Vagina (tissue), 2 donors: ENCODE measurements around the gene HIVEP2. TPM values are rescaled to one million over a fixed set of nuclear protein-coding genes. Genes with fewer than 3 reads are reported as not detected.

Experiments
- DNase-seq, 2 donors: peaks; one replicate each; pipeline ENCODE4 v3.0.0-alpha.2; 2017; ENCODE audit errors: extremely low spot score in 2 of 2
- H3K27ac ChIP-seq: fragments of 200-600 bp; sonication (generic); one replicate; pipeline ENCODE4 v1.5.1; 2019
- H3K27me3 ChIP-seq: fragments of 200-600 bp; sonication (generic); one replicate; pipeline ENCODE4 v1.5.1; 2019
- H3K36me3 ChIP-seq, 2 donors: fragments of 200-600 bp; sonication (generic); one replicate each; pipeline ENCODE4 v1.5.1; 2017 to 2019
- H3K4me1 ChIP-seq: fragments of 200-600 bp; sonication (generic); one replicate; pipeline ENCODE4 v1.5.1; 2019
- H3K4me3 ChIP-seq, 2 donors: fragments of 200-600 bp; sonication (generic); 1 replicate in 1 of 2; 2 replicates in 1 of 2; pipeline ENCODE4 v1.5.1; 2016 to 2019
- H3K9me3 ChIP-seq: fragments of 200-600 bp; sonication (generic); one replicate; pipeline ENCODE4 v1.5.1; 2019
- POLR2A ChIP-seq, 2 donors: fragments of 450-650 bp; IDR thresholded peaks; one replicate each; pipeline ENCODE4 v1.6.1; 2017; ENCODE audit warnings: antibody characterized with exemption in 2 of 2, mild to moderate bottlenecking in 2 of 2, moderate library complexity in 2 of 2
- POLR2AphosphoS5 ChIP-seq, 2 donors: sonication (generic); formaldehyde crosslinking; IDR thresholded peaks; one replicate each; pipeline ENCODE4 v1.9.0; 2017; ENCODE audit warnings: antibody characterized with exemption in 2 of 2, mild to moderate bottlenecking in 2 of 2, low read depth in 1 of 2; ENCODE audit not compliant: insufficient read depth in 1 of 2
- intact Hi-C: fragments of 100-400 bp; cut with DNase I; formaldehyde crosslinking; loops from one replicate; pipeline ENCODE4 v1.15.1; 2023
- total RNA-seq: library from RNA; depleted of rRNA; stranded (reverse); fragments of >200 nt; gene quantifications from one replicate; pipeline ENCODE4 v1.2.3, GENCODE V29; 2016
- TF ChIP-seq, protein P1 (sequence below), 3 experiments: fragments of 450-650 bp in 2 of 3; fragments of 200-600 bp in 1 of 3; sonication (generic) in 1 of 3; IDR thresholded peaks; one replicate each; pipeline ENCODE4 v1.5.1; 2017 to 2019; ENCODE audit warnings: antibody characterized with exemption in 3 of 3, mild to moderate bottlenecking in 2 of 3, moderate library complexity in 2 of 3

Gene HIVEP2
- total RNA-seq, 1 donor from 2014 or later: 24.6 TPM

DNA sequence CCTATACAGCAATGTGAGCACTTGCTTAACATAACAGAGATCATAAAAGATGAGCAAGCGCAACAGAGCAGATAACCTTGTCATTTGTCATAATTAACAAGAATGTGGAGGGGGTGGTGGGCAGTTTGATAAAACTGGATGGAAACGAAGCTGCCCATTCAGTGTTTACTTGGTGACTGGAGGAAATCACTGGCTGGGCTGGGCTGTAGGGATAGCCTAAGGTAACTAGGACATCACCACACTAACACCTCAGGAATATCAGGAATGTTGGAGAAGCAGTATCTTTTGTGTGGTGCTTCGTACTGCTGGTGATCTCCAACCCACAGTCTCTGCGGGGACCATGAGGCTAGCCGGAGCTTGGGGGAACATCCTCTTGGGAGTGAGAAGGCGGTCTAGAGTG, 218.4 kb downstream of the HIVEP2 start:
- H3K27me3 ChIP-seq: no peaks in the 10 kb centered on the region
- DNase-seq: no peak
- H3K4me1 ChIP-seq: peaks cover 19% of the 10 kb centered on the region
- no peaks in the 10 kb centered on the region for H3K36me3 ChIP-seq
- TF ChIP-seq POLR2A (IDR thresholded peaks at IDR 0.05) (no peak), POLR2AphosphoS5 (IDR thresholded peaks at IDR 0.05; ENCODE audit: insufficient read depth in 1 of 2, low read depth in 1 of 2) (no peak)
- TF ChIP-seq, protein P1, sequence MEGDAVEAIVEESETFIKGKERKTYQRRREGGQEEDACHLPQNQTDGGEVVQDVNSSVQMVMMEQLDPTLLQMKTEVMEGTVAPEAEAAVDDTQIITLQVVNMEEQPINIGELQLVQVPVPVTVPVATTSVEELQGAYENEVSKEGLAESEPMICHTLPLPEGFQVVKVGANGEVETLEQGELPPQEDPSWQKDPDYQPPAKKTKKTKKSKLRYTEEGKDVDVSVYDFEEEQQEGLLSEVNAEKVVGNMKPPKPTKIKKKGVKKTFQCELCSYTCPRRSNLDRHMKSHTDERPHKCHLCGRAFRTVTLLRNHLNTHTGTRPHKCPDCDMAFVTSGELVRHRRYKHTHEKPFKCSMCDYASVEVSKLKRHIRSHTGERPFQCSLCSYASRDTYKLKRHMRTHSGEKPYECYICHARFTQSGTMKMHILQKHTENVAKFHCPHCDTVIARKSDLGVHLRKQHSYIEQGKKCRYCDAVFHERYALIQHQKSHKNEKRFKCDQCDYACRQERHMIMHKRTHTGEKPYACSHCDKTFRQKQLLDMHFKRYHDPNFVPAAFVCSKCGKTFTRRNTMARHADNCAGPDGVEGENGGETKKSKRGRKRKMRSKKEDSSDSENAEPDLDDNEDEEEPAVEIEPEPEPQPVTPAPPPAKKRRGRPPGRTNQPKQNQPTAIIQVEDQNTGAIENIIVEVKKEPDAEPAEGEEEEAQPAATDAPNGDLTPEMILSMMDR (IDR thresholded peaks at IDR 0.05): no peak
- no peak overlapping the region for H3K4me3 ChIP-seq
- no peak overlapping the region for H3K27ac ChIP-seq
- intact Hi-C loops: no loop called here
- H3K9me3 ChIP-seq: no peaks in the 10 kb centered on the region

DNA sequence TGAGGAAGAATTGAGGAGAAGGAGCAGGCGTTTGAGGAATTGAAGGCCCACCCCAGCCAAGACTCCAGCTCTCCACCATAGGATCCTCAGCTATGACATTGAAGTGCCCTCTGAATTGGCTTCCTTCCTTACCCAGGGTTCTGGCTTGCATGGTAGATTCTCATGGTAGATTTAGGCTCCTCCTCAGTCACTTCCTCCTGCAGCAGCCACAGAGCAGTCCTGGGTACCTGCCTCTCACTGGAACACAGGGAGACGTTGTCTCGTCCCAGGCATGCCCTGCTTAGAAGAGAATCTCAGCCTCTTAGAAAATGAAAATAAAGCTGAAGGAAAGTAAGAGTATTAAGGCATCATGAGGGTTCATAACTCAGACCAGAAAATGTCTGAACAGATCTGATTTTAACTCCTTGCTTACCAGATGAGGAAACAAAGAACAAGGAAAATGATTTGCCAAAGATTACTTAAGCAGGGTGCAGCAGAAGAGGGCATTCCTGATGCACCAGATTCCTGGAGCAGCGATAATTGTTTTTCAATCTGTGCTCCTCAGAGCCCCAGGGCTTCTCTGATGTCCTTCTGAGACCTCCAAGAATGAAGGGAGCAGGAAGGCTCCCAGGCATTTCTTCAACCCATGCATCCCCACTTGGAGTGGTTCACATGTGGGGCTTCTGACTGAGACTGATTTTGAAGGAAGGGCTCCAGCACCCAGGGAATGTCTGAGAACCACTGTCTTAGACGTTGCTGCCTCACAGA, 219.8 kb downstream of the HIVEP2 start:
- DNase-seq: no peak
- no peak overlapping the region for H3K4me3 ChIP-seq
- TF ChIP-seq POLR2AphosphoS5 (IDR thresholded peaks at IDR 0.05; ENCODE audit: insufficient read depth in 1 of 2, low read depth in 1 of 2): no peak
- TF ChIP-seq, protein P1 (IDR thresholded peaks at IDR 0.05): no peak
- no peaks in the 10 kb centered on the region for H3K27me3 ChIP-seq
- intact Hi-C loops: no loop called here
- H3K27ac ChIP-seq: no peak overlapping the region
- H3K4me1 ChIP-seq: peaks cover 19% of the 10 kb centered on the region
- H3K9me3 ChIP-seq: no peaks in the 10 kb centered on the region
- H3K36me3 ChIP-seq: no peaks in the 10 kb centered on the region

GRCh38 chr6:142722841-142723240, 222.1 kb downstream of the HIVEP2 start:
- no peak for DNase-seq
- H3K9me3 ChIP-seq: no peaks in the 10 kb centered on the region

GRCh38 chr6:142722012-142722411, 223.0 kb downstream of the HIVEP2 start:
- Histone ChIP-seq H3K27me3 (no peaks in the 10 kb centered on the region), H3K9me3 (no peaks in the 10 kb centered on the region), H3K36me3 (no peaks in the 10 kb centered on the region), H3K4me1 (no peaks in the 10 kb centered on the region), H3K4me3 (no peak overlapping the region), H3K27ac (no peak overlapping the region)
- TF ChIP-seq, protein P1 (IDR thresholded peaks at IDR 0.05): no peak
- no peak for TF ChIP-seq POLR2A (IDR thresholded peaks at IDR 0.05)
- TF ChIP-seq POLR2AphosphoS5 (IDR thresholded peaks at IDR 0.05; ENCODE audit: insufficient read depth in 1 of 2, low read depth in 1 of 2): no peak
- no peak for DNase-seq
- intact Hi-C loops: no loop called here

More at GRCh38 chr6:142722841-142723240, 222.1 kb downstream of the HIVEP2 start:
- no peak overlapping the region for H3K4me3 ChIP-seq
- no peaks in the 10 kb centered on the region for H3K27me3 ChIP-seq
- H3K4me1 ChIP-seq: peaks cover 1% of the 10 kb centered on the region
- no peak for TF ChIP-seq POLR2AphosphoS5 (IDR thresholded peaks at IDR 0.05; ENCODE audit: insufficient read depth in 1 of 2, low read depth in 1 of 2)
- TF ChIP-seq, protein P1 (IDR thresholded peaks at IDR 0.05): no peak
- no peak for TF ChIP-seq POLR2A (IDR thresholded peaks at IDR 0.05)
- intact Hi-C loops: no loop called here
- no peak overlapping the region for H3K27ac ChIP-seq
- H3K36me3 ChIP-seq: no peaks in the 10 kb centered on the region

DNA sequence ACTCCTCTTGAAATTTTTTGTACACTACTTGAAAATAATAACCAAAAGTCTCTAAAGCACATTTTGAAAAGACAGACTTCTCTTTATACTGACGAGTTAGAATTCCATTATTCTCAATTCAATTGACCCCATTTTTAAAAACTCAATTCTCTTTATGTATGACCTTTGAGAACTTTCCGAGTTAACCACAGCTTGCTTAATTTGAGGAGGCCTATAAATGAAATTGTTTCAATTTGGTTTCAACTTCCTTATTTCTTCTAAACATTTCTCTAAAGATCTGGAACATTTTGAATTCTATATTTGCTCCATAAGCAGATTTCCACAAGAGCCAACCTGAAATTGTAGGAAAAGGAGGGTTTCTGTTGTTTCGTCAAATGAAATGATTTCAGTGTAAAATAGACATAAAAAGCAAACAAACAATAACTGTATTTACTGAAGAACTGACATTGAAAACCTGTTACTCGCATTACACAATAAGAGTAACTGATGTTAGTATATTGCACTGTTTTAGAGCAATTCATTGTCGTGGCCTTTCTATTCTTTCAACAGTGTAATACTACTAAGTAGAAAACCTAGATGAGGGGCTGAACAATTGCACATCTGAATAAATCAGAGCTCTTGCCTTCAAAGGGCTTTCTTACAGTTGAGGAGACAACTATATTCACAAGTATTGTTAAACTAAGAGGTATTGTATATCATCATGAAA, 223.6 kb downstream of the HIVEP2 start:
- Histone ChIP-seq H3K36me3 (no peaks in the 10 kb centered on the region), H3K27ac (no peak overlapping the region), H3K4me3 (no peak overlapping the region), H3K4me1 (no peaks in the 10 kb centered on the region), H3K9me3 (no peaks in the 10 kb centered on the region), H3K27me3 (no peaks in the 10 kb centered on the region)
- TF ChIP-seq POLR2AphosphoS5 (IDR thresholded peaks at IDR 0.05; ENCODE audit: insufficient read depth in 1 of 2, low read depth in 1 of 2) (no peak), POLR2A (IDR thresholded peaks at IDR 0.05) (no peak)
- TF ChIP-seq, protein P1 (IDR thresholded peaks at IDR 0.05): no peak
- intact Hi-C loops: no loop called here
- no peak for DNase-seq
